Activated gamma-delta T cell (primary cell): ENCODE results near the gene SLMAP.

ENCODE experiments used
- DNase-seq: peaks from one replicate; lab custom pipeline; 2025; lab: John Stamatoyannopoulos, UW
- total RNA-seq, 2 donors: gene quantifications; one replicate each; lab custom pipeline; 2026; lab: John Stamatoyannopoulos, UW

SLMAP gene, protein sequence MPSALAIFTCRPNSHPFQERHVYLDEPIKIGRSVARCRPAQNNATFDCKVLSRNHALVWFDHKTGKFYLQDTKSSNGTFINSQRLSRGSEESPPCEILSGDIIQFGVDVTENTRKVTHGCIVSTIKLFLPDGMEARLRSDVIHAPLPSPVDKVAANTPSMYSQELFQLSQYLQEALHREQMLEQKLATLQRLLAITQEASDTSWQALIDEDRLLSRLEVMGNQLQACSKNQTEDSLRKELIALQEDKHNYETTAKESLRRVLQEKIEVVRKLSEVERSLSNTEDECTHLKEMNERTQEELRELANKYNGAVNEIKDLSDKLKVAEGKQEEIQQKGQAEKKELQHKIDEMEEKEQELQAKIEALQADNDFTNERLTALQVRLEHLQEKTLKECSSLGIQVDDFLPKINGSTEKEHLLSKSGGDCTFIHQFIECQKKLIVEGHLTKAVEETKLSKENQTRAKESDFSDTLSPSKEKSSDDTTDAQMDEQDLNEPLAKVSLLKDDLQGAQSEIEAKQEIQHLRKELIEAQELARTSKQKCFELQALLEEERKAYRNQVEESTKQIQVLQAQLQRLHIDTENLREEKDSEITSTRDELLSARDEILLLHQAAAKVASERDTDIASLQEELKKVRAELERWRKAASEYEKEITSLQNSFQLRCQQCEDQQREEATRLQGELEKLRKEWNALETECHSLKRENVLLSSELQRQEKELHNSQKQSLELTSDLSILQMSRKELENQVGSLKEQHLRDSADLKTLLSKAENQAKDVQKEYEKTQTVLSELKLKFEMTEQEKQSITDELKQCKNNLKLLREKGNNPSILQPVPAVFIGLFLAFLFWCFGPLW
- total RNA-seq: 115 to 121 reads per million in 2 donors

DNA sequence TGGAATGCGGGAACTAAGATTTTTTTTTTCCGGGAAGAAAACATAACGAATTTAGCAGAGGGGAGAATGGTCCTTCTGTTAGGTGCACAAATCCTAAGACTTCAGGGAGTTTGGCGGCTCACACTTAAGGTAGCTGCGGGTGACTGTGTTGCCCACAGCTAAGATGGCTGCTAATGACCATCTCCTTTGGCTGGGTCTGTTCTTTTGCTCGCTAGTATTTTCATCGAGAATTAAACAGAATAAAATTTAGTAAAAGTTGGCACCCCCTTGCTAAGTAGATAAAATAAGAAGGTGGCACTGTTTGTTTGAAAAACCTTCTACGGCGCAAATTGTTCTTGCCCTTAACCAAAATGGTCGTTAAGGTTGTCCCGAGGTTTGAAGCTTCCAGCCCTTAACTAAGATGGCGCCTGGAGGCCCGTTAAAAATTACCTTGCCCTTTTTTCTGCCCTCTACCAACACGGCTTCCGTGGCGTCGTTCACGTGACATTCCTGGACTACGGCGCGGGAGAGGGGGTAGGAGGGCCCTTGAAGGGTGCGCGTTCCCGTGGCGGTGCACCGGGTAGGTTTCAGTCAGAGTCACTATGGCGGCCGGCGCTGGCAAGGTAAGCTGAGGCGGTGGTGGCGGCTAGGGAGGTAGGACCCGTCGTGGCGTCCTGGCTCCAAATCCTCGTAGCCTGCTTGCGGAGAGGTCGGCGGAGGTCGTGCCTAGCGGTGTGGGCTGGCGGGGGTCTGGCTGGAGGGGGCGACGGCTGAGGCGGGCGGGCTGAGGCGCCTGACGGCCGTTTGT, at the start of gene SLMAP:
Gene SLMAP (plus strand): TSS at position 569 of the 787 bp plus-strand sequence. CDS start 1,343 bp downstream, outside the sequence.
- DNase-seq: peak; percentile 78

DNA sequence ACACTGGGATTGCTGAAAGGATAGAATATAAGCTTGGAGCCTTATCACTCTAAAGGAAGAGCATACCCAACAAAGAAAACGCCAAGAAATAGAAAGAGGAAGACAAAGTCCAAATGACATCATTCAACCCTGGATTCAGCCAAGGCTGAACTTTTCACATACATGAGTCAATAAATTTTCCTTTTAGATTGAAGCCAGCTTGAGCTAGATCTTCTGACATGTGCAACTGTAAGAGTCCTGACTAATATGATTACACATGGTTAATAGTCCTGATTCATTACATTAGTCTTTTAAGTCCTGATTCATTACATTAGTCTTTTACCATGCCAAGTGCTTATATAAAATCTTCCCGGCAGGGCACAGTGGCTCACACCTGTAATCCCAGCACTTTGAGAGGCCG, 49.6 kb upstream of the SLMAP start:
- no peak for DNase-seq

DNA sequence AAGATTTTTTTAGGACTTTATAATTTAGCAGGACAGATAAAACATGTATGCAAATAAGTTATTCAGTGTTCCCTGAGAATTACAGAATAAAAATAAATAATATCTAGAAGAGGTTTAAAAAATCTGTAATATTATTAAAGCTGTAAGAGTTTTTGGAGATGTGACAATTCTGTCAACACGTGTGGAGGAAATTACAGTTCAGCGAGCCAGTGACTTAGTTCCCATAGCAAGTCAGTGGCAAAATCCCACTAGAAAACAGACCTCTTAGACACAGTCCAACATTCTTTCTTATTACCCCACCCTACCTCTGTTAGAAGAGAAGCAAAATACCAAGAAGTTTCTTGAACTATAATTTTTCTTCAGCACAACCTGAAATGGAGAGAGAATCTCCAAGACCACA, 47.1 kb upstream of the SLMAP start:
- DNase-seq: no peak

DNA sequence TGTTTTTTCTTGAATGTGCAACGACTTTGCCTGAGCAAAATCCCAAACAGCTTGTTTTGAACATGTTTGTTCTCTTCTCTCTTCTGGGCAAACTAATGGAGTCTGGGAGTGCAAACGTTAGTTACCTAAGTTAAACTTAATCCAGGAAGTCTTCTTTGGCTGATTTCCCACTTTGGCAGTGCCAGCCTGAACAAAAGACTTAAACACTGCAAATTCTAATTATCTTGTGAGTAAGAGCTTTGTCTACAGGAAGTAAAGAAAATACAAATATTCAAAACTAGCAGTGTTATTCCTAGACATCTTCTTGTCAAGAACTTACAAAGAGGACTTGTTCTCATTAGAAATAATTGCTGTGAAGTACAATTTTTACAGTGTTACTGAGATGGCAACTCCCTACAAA, 46.5 kb upstream of the SLMAP start:
- DNase-seq: no peak

DNA sequence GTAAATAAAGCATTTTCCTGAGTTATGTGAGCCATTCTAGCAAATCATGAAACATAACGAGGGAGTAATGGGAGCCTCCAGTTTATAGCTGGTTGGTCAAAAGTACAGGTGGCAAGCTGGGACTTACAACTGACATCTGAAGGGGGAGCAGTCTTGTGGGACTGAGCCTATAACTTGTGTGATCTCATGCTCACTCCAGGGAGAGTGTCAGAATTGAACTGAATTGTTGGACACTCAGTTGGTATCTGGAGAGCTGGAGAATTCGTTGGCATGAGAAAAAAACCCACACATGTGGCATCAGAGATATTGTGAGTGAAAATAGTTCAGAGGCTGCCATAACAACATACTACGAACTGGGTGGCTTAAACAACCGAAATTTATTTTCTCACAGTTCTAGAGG, 40.4 kb upstream of the SLMAP start:
- DNase-seq: no peak

DNA sequence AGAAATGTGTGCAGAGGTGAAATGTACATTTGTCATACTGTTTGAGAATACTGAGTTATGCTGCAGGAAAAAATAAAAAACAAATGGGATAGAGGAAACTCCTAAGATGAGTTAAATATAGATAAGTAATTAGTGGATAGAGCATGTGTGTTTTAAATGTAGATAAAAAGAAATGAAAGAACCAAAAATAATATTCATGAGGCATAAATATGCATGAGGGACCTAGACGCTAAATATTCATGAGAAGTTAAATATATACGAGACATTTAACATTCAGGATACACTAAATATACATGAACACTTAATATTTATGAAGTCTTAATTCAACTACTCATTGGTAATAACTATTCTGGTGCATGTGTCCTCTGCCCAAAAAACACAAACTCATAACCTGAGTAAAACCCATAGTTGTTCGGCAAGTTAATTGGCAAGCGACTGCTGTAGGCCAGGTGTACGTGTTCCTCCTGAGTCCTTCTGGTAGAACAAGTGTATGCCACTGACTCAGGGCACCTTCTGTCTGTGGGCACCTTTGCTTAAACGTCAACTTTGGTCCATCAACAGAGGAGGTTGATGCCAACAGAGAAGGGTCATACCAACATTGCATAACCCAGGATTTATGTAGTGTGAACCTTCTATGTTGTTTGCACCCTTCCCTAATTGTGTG, 38.8 kb upstream of the SLMAP start:
- no peak for DNase-seq

DNA sequence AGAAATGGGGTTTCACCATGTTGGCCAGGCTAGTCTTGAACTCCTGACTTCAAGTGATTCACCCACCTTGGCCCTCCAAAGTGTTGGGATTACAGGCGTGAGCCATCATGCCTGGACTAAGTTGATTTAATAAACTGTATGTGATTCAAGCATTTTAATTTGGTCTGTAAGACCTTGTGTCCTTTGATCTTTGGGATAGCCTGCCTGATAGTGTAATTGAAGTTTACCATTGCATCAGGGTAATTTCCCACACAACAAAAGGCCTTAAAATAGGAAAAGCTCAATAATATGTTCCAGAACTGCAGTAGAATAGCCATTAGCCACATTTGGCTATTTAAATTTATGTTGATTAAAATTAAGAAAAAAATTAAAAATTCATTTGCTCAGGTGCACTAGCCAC, 38.0 kb upstream of the SLMAP start:
- DNase-seq: no peak

DNA sequence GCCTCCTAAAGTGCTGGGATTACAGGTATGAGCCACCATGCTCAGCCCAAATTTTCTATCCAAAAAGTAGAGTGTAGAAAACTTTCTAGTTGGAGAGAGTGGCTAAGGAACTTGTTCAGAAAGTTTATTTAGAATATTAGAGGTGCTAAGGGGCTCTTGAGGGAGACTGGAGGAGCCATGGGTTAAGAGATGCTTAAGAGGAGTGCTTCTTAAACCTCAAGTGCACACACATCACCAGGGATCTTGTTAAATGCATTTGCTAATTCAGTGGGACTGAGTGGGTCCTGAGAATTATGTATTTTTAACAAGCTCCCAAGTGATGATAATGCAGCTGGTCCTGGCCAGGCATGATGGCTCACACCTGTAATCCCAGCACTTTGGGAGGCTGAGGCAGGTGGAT, 29.7 kb upstream of the SLMAP start:
- DNase-seq: no peak

DNA sequence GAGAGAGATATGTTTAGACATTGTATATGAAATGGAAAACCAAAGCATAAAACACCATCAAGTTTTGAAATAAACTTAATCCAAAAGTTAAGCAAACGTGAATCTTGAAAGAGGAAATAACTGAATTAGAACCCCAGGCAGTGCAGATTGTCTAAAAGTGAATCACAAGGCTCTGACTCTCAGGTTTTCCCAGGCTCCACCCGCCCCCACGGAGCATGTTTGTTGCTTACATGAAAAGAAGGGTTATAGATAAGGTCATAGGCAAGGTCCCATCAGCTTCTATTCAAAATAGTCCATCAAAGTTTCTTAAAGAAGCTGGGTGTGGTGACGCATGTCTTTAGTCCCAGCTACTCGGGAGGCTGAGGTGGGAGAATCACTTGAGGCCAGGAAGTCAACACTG, 29.0 kb upstream of the SLMAP start:
- DNase-seq: no peak

DNA sequence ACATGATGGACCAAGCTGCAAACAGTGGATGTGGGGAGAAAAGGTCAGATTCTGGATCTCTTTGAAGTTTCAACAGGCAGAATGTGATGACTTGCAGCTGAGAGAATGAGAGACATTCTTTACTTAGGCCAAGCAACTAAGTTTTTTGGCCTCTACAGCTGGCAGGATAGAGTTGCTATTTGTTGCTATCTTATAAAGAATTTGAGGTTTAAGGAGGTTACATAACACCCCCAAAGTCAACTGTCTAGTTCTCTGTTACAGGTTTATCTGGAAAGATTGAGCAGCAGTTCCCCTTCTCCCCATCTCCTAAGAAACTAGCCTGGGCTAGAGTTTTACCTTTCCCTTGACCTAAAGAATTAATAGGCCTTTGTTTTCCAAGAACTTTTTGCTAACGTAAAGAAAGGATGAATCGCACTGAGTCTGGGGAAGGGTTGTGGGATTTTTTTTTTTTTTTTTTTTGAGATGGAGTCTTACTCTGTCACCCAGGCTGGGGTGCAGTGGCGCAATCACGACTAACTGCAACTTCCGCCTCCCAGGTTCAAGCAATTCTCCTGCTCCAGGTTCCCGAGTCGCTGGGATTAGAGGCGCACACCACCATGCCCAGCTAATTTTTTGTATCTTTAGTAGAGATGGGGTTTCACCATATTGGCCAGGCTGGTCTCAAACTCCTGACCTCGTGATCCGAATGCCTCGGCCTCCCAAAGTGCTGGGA, 26.6 kb upstream of the SLMAP start:
- DNase-seq: no peak

DNA sequence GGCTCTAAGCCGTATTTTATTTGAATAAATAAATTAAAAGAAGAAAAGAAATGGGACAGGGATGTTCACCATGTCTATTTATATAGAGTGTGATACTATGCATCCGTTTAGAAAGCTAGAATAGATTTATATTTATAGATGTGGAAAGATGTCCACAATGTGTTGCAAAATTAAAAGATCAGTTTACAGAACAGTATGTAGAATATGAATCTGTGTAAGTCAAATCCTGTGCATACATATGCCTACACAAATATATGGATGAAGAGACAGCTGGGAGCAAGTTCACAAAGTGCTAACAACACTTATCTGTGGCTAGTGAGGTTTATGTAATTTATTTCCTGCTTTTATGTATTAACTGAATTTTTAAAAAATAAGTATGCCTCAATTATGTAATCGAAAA, 25.4 kb upstream of the SLMAP start:
- no peak for DNase-seq

DNA sequence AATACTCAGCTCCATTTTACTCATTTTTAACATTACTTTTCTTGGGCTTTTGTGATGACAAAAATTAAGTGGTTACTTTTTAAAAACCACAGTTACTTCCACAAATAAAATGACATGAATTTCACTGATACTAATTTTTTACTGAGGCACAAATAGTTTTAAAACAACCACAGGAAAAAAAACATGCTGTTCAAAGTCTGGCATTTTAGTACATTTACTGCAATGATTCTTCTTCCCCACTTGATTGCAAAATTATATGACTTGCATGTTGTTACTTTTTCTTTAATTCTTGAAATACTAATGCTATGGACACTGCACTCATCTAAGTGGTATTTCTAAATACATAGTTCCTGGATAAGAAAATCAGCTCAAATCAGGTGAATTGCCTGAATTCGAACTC, 24.8 kb upstream of the SLMAP start:
- no peak for DNase-seq

DNA sequence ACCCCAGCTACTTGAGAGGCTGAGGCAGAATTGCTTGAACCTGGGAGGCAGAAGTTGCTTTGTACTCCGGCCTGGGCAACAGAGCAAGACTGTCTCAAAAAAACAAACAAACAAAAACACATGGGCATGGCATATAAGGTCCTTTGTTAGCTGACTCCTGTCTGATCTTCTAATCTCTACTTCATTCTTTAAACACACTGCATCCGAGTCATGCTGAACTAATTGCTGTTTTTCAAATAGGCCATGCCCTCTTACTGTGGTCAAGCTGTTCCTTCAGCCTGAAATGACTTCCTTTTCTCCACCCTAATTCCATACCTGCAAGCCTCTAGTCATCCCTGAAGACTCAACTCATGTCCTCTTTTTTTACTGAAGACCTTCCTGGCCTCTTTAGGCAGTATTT, 22.3 kb upstream of the SLMAP start:
- no peak for DNase-seq

DNA sequence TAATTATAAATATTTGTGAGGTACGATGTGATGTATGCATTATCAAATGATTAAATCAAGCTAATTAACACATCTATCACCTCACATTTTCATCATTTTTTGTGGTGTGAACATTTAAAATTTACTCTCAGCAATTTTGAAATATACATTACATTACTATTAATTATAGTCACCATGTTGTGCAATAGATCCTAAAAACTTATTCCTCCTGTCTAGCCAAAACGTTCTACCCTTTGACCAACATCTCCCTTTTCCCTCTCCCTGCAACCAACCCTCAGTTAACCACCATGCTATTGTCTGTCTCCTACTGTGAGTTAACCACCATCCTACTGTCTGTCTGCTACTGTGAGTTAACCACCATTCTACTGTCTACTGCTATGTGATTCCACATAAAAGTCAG, 20.7 kb upstream of the SLMAP start:
- no peak for DNase-seq

DNA sequence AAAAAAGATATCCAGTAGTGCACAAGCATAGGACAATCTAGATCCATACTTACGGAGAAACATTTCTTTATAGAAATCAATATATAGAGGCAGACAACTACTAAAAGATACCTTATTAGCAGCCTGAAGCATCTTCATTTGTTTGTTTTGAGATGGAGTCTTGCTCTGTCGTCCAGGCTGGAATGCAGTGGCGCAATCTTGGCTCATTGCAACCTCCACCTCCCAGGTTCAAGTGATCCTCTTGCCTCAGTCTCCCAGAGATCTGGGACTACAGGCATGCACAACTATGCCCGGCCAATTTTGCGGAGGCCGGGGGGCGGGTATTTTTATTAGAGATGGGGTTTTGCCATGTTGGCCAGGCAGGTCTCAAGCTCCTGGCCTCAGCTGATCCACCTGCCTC, 18.3 kb upstream of the SLMAP start:
- DNase-seq: no peak

DNA sequence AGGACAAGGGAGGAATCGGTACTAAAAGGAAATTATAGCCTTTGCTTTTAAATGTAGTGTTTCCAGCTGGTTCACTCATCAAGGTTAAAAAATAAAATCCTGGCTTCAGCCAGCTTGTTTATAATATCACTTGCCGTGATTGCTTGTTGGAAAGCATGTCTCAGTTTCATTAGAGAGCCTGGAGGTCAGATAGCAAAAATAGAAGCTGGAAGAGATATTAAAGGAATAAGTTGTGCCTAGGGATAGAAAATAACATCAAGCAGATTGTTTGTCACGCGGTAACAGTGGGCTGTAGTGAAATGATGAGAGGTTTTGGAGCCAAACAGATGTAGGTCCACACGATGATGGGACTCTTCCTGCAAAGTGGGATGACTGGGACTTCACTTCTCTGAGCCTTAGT, 17.7 kb upstream of the SLMAP start:
- no peak for DNase-seq

DNA sequence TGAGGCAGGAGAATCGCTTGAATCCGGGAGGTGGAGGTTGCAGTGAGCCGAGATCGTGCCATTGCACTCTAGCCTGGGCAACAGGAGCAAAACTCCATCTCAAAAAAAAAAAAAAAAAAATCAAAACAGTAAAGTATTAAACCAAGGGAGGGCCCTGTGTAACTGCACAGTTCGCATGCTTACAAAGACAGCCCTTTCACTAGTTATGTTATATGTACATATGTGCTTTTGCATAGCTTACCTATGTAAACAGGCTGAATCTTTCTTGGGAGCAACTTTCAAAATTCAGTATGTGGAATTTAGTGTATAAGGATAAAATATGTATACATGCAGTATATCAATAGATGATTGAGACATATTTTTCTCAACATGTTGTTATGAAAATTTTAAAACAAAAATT, 16.1 kb upstream of the SLMAP start:
- DNase-seq: no peak

DNA sequence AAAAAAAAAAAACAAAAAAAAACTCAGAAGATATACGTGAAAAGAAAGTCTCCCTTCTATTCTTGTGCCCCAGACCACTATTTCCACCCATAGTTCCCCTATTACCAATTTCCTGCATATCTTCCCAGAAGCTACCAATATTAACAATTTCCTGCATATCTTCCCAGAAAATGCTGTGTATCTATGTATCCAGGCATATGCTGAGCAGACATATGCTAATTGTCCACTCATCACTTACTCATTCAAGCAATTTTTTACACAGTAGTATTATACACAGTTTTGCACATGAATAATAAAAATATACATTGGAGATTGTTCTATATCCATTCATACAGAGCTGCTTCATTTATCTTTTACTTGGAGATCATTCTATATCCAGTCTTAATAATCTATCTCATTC, 12.6 kb upstream of the SLMAP start:
- no peak for DNase-seq

DNA sequence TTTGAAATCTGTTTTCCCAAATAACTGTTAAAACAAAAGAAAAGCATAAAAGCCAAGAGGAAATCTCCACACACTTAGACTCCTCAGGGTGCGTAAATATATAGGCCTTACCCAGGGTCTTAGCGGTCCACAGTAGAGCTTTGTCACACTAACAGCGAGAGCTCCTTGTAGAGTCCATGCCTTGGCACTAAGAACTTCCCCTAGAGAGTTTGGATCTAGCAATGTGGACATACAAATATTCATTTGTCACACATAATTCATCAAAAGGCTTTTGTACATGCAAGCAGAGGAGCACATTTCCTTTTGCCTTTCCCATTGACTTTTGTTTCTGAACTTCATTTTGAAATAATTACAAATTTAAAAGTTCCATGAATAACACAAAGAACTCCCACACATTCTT, 11.0 kb upstream of the SLMAP start:
- DNase-seq: no peak

DNA sequence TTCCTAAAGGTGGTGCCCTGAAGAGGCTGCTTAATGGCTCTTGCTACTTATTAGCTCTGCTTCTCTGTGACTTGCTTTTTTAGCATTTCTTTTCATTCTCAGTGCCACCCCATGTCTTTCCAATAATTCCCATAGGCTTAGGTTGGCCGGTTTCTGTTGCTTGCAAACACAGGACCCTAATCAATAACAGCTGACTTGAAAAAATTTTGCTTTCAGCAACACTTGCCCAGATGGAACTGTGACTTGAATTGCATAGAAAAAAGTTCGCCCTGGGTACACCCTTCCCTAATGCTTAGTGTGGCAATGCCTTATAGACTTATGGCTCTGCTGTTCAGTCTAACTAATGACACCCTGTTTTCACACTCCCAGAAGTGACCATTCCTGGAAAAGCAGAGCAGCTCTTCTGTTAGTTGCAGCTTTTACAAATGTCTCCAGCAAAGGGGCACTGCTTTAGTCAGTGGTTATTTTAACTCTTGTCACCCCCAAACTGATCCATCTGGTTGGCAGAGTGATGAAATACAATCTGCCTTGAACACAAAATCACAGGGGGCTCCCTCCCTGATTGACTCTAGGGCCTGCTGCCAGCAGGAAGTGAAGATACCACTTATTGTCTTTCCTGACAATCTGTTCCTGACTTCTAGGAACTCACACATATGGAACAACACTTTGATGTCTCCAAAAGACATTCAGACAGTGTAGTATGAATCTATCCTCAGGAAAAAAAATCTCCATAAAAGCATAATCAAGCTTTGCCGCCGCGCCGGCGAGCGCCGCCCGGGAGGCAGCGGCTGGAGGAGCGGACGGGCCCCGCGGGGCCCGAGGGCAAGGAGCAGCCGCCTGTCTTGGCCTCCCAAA, 9.7 kb upstream of the SLMAP start:
- DNase-seq: no peak
